Psoas muscle (tissue), 8 donors: ENCODE results near the gene PFKP. TPM values are rescaled to one million over a fixed set of nuclear protein-coding genes. Genes with fewer than 3 reads are reported as not detected.

Experiments
- ATAC-seq, 4 donors: fragments of 200-7000 bp; cut with Tn5 transposase; one replicate each; pipeline ENCODE4 v1.9.1; 2020; ENCODE audit warnings: moderate library complexity in 3 of 4, mild to moderate bottlenecking in 2 of 4
- DNase-seq, 2 donors: peaks; one replicate each; pipeline ENCODE4 v3.0.0-alpha.2; 2020
- H3K27ac ChIP-seq: fragments of 200-600 bp; one replicate; pipeline ENCODE4 v1.8.0; 2022
- H3K27me3 ChIP-seq, 3 donors: fragments of 200-600 bp in 1 of 3; one replicate each; pipeline versions ENCODE4 v1.6.1 to v1.8.0; 2013 to 2022; ENCODE audit warnings: low read length in 2 of 3, mild to moderate bottlenecking in 2 of 3, moderate library complexity in 1 of 3; ENCODE audit not compliant: insufficient read depth in 3 of 3
- H3K36me3 ChIP-seq, 2 donors: fragments of 200-600 bp in 1 of 2; one replicate each; pipeline versions ENCODE4 v1.6.1 to v1.8.0; 2013 to 2022; ENCODE audit warnings: low read depth in 1 of 2, mild to moderate bottlenecking in 1 of 2, moderate library complexity in 1 of 2; ENCODE audit not compliant: insufficient read depth in 1 of 2
- H3K4me1 ChIP-seq: fragments of 200-600 bp; one replicate; pipeline ENCODE4 v1.8.0; 2022
- H3K4me3 ChIP-seq: fragments of 200-600 bp; one replicate; pipeline ENCODE4 v1.8.0; 2022; ENCODE audit warnings: mild to moderate bottlenecking
- H3K9me3 ChIP-seq: fragments of 200-600 bp; one replicate; pipeline ENCODE4 v1.8.0; 2022
- CTCF ChIP-seq: fragments of 200-600 bp; IDR thresholded peaks from one replicate; pipeline ENCODE4 v1.8.0; 2022; ENCODE audit warnings: antibody characterized with exemption
- WGBS, 3 donors: extraction: QIAGEN DNeasy Blood & Tissue Kit; methylation state at CpG; one replicate each; pipeline versions ENCODE4 v1.1.6 to v1.1.7; 2013; 5-methylcytosine and 5-hydroxymethylcytosine counted together
- intact Hi-C, 2 donors: fragments of 100-400 bp; cut with DNase I; formaldehyde crosslinking; loops; one replicate each; pipeline versions ENCODE4 v1.11.0 to v1.14.2; 2022
- polyA plus RNA-seq, 3 donors: library from polyadenylated mRNA; stranded (reverse); fragments of 200-250 nt; gene quantifications; one replicate each; pipeline ENCODE4 v1.2.3, GENCODE V29; 2013
- total RNA-seq, 4 donors: library from RNA; stranded (reverse); fragmentation: NEBNext Ultra II Directional in 2 of 4; extraction: Animal tissue kit (Norgen Biotek cat#: 25700) in 2 of 4; gene quantifications; one replicate each; pipeline versions ENCODE4 v1.2.1 to v1.2.4, GENCODE V29; 2021 to 2023
- donor health status: healthy with polysubstance abuse.
- donor health status: DM: no; HTN: no; CAD: no; lungs with moderate emphysema.
- donor health status: Bipolar disorder and iron deficiency.
- donor health status: healthy.
- donor health status: DM: yes; HTN: yes; CAD: no.
- donor health status: DM: no; HTN: no; CAD: no.
- donor health status: DM: no; HTN: no; CAD: no.
- donor health status: DM: yes; HTN: yes; CAD: no.

The PFKP gene
- total and polyA plus RNA-seq, 7 donors, result 12.2 to 104 (median 33.4) TPM

- Histone ChIP-seq H3K4me3 (no peak overlapping the region), H3K27me3 (peaks cover 0 to 27% (median 10%) of the 10 kb centered on the region in 3 donors), H3K36me3 (no peaks in the 10 kb centered on the region), H3K27ac (no peak overlapping the region), H3K4me1 (no peaks in the 10 kb centered on the region), H3K9me3 (no peaks in the 10 kb centered on the region)
- intact Hi-C loops, result no loop called here
- DNase-seq (no peak), ATAC-seq (no peak)
- WGBS, 3 donors, result 90 to 95% (median 93%) methylated on average over 7 of the region's 7 CpGs
- TF ChIP-seq CTCF, result no peak
These were observed 6.9 kb downstream of the PFKP start for GRCh38 chr10:3074145-3074665.

GRCh38 chr10:3074985-3075600, 7.7 kb downstream of the PFKP start:
- H3K4me1 ChIP-seq, result no peaks in the 10 kb centered on the region
- WGBS, 3 donors, result 86 to 90% (median 89%) methylated on average over 10 of the region's 10 CpGs
- no peaks in the 10 kb centered on the region for H3K36me3 ChIP-seq
- intact Hi-C loops, result no loop called here
- no peak for DNase-seq
- TF ChIP-seq CTCF, result no peak
- H3K27me3 ChIP-seq, result peaks cover 0 to 18% (median 1%) of the 10 kb centered on the region in 3 donors
- no peak overlapping the region for H3K4me3 ChIP-seq
- ATAC-seq, result no peak
- no peaks in the 10 kb centered on the region for H3K9me3 ChIP-seq
- H3K27ac ChIP-seq, result no peak overlapping the region

DNA sequence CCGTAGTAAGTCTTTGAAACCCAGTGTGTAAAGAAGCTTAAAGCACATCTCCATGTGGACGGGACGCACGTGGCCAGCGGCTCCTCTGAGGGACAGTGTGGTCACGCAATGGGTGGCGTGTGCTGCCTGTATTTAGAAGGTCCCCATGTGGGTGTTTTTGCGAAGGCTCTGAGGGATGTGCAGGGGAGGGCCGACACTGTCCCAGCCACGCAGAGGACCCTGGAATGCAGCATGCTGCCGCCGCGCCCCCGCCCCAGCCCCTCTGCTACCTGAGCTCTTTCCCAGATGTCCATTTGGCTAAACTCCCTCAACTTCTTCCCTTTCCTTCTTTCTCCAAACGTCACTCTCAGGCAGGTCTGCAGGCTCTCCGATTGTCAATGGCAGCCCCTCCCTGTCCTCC, 8.8 kb downstream of the PFKP start:
- TF ChIP-seq CTCF, result no peak
- no peak for DNase-seq
- ATAC-seq, result no peak
- H3K27ac ChIP-seq, result no peak overlapping the region
- no peaks in the 10 kb centered on the region for H3K4me1 ChIP-seq
- no peaks in the 10 kb centered on the region for H3K9me3 ChIP-seq
- H3K27me3 ChIP-seq, result peaks cover 0 to 8% (median 1%) of the 10 kb centered on the region in 3 donors
- 80 to 83% (median 81%) methylated on average over 16 of the region's 16 CpGs for WGBS, 3 donors
- intact Hi-C loops, result no loop called here
- H3K4me3 ChIP-seq, result no peak overlapping the region
- H3K36me3 ChIP-seq, result no peaks in the 10 kb centered on the region

- intact Hi-C loops, result no loop called here
- 89 to 91% (median 91%) methylated on average over 5 of the region's 5 CpGs for WGBS, 3 donors
- DNase-seq (no peak), ATAC-seq (no peak)
- Histone ChIP-seq H3K4me1 (no peaks in the 10 kb centered on the region), H3K27me3 (peaks cover 0 to 1% (median 0%) of the 10 kb centered on the region in 3 donors), H3K36me3 (no peaks in the 10 kb centered on the region), H3K4me3 (no peak overlapping the region), H3K9me3 (no peaks in the 10 kb centered on the region), H3K27ac (no peak overlapping the region)
- no peak for TF ChIP-seq CTCF
These were observed 10.2 kb downstream of the PFKP start for GRCh38 chr10:3077509-3077908.
